Keratinocyte (primary cell): Measurements from ENCODE around the gene SMIM27. TPM values are rescaled to one million over a fixed set of nuclear protein-coding genes. Genes with fewer than 3 reads are reported as not detected.
A peak's percentile ranks its signal among the peaks of the same experiment; 100 is the strongest.

ENCODE experiments used
- DNase-seq: peaks from one replicate; pipeline ENCODE4 v3.0.0-alpha.2; 2011; ENCODE audit warnings: low read depth, missing footprints, low spot score
- FAIRE-seq: peaks from 2 replicates; lab custom pipeline; 2011; peaks lifted over from hg19 to GRCh38; lab: Jason Lieb, UNC
- H2AFZ ChIP-seq: 2 replicates; pipeline ENCODE4 v1.6.0; 2012; ENCODE audit warnings: low read length, control low read depth, inconsistent platforms; ENCODE audit not compliant: control insufficient read depth
- H3K27ac ChIP-seq: 2 replicates; pipeline ENCODE4 v1.5.1; 2011; ENCODE audit warnings: low read length; ENCODE audit not compliant: control insufficient read depth, insufficient read depth
- H3K27me3 ChIP-seq: 3 replicates; pipeline ENCODE4 v1.6.0; 2011; ENCODE audit warnings: low read length; ENCODE audit not compliant: control insufficient read depth, insufficient read depth; ENCODE audit errors: extremely low read depth
- H3K36me3 ChIP-seq, 2 experiments: 2 replicates in 1 of 2; 3 replicates in 1 of 2; pipeline ENCODE4 v1.5.1; 2011; ENCODE audit warnings: low read length in 2 of 2, mild to moderate bottlenecking in 1 of 2; ENCODE audit not compliant: control insufficient read depth in 2 of 2, insufficient read depth in 2 of 2; ENCODE audit errors: extremely low read depth in 1 of 2
- H3K4me1 ChIP-seq: 3 replicates; pipeline ENCODE4 v1.5.1; 2011; ENCODE audit warnings: low read length; ENCODE audit not compliant: control insufficient read depth, insufficient read depth; ENCODE audit errors: extremely low read depth
- H3K4me2 ChIP-seq: 3 replicates; pipeline ENCODE4 v1.6.0; 2011; ENCODE audit warnings: low read depth, low read length; ENCODE audit not compliant: control insufficient read depth, insufficient read depth; ENCODE audit errors: extremely low read depth
- H3K4me3 ChIP-seq, 3 experiments: fragments of 200-600 bp in 1 of 3; sonication (generic) in 1 of 3; 2 replicates in 2 of 3; 3 replicates in 1 of 3; pipeline ENCODE4 v1.5.1; 2011 to 2016; ENCODE audit warnings: low read length in 3 of 3, mild to moderate bottlenecking in 3 of 3, control low read depth in 2 of 3, inconsistent platforms in 1 of 3, low read depth in 1 of 3, mixed read lengths in 1 of 3, mixed run types in 1 of 3, moderate library complexity in 1 of 3; ENCODE audit not compliant: control insufficient read depth in 2 of 3, insufficient read depth in 2 of 3; ENCODE audit errors: extremely low read depth in 1 of 3
- H3K79me2 ChIP-seq: 2 replicates; pipeline ENCODE4 v1.6.0; 2012; ENCODE audit warnings: low read length; ENCODE audit not compliant: control insufficient read depth, insufficient read depth
- H3K9ac ChIP-seq: 3 replicates; pipeline ENCODE4 v1.6.0; 2011; ENCODE audit warnings: low read length; ENCODE audit not compliant: control insufficient read depth, insufficient read depth; ENCODE audit errors: extremely low read depth
- H3K9me1 ChIP-seq: 3 replicates; pipeline ENCODE4 v1.6.0; 2011; ENCODE audit warnings: low read length; ENCODE audit not compliant: control insufficient read depth, insufficient read depth; ENCODE audit errors: extremely low read depth
- H3K9me3 ChIP-seq: 2 replicates; pipeline ENCODE4 v1.5.1; 2012; ENCODE audit warnings: low read depth, low read length; ENCODE audit not compliant: control insufficient read depth
- H4K20me1 ChIP-seq: 3 replicates; pipeline ENCODE4 v1.6.0; 2011; ENCODE audit warnings: low read length; ENCODE audit not compliant: control insufficient read depth, insufficient read depth; ENCODE audit errors: extremely low read depth
- CTCF ChIP-seq, 3 experiments: IDR thresholded peaks in 1 of 3; conservative IDR thresholded peaks in 1 of 3; optimal IDR thresholded peaks in 1 of 3; 2 replicates in 2 of 3; 3 replicates in 1 of 3; pipeline versions ENCODE3 to v1.5.1; 2011; ENCODE audit warnings: low read length in 3 of 3, mild to moderate bottlenecking in 3 of 3, moderate library complexity in 2 of 3, control low read depth in 1 of 3, inconsistent platforms in 1 of 3; ENCODE audit not compliant: insufficient read depth in 2 of 3; ENCODE audit errors: extremely low read depth in 1 of 3
- EZH2 ChIP-seq: IDR thresholded peaks from one replicate; pipeline ENCODE4 v1.6.1; 2012; ENCODE audit warnings: inconsistent platforms, mild to moderate bottlenecking, low read length, moderate library complexity
- dilution Hi-C: fragments of 300-500 bp; cut with MboI; formaldehyde crosslinking; loops from one replicate; pipeline ENCODE4 v1.7.0; 2020; ENCODE audit warnings: low sequenced_read_pairs; ENCODE audit not compliant: extremely low pct_ligation_motif_present
- polyA plus RNA-seq, 5 experiments: library from polyadenylated mRNA; depleted of rRNA in 3 of 5; stranded (reverse) in 3 of 5; stranded (forward) in 1 of 5; unstranded in 1 of 5; fragments of >200 nt; gene quantifications; 1 replicate in 1 of 5; 2 replicates in 3 of 5; 3 replicates in 1 of 5; pipeline versions ENCODE4 v1.2.1 to v1.2.3, GENCODE V29; 2011 to 2012; ENCODE audit warnings: missing spikeins in 2 of 5, low read depth in 1 of 5, low replicate concordance in 1 of 5

The SMIM27 gene
- polyA plus RNA-seq, 1 donor (not counting 4 experiments of a cell fraction or from before 2014, with no cell fraction given) = 13.0 TPM

DNA sequence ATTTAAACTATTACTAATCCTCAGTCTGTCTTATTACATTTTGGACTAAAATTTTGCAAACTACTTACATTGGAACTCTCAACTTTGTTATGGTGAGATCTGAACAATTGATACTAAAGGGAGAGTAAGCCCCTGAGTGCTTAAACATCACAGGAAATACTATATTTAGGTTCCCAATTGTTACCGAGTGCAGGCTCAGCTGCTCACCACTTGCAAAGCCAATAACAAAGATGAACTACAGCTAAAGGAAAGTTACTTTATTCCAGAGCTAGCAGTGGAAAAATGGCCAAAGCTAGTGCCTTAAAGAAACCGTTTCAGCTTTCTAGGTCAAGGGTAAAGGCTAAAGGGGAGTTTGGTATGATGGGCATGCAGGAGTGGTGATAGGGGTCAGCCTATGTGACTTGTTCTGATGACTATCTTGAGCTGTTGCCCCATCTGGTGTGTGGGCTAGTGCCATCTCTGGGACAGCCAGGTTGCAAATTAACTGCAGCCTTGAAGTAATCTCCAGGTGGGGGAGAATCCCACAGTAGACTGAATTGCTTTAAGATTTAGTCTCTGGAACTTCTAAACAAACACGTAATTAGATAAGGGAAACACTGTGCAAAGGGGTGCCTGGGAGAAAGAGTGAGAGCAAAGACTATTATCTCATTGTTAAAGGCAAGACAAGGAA is 28.6 kb downstream of the SMIM27 start:
- no peak overlapping the region for H3K4me3 ChIP-seq
- no peak overlapping the region for H3K27ac ChIP-seq
- peaks cover 3% of the 10 kb centered on the region for H3K27me3 ChIP-seq
- no peaks in the 10 kb centered on the region for H3K4me1 ChIP-seq
- H3K9ac ChIP-seq = no peak overlapping the region
- TF ChIP-seq EZH2 = no peak
- TF ChIP-seq CTCF (optimal IDR thresholded peaks at IDR 0.05 in 1 of 3, IDR thresholded peaks at IDR 0.05 in 1 of 3, conservative IDR thresholded peaks at IDR 0.05 in 1 of 3; ENCODE audit: extremely low read depth in 1 of 3, insufficient read depth in 2 of 3, low read length in 3 of 3) = no peak
- FAIRE-seq (no peak), DNase-seq (no peak)
- H3K9me3 ChIP-seq = no peaks in the 10 kb centered on the region
- no peaks in the 10 kb centered on the region for H3K79me2 ChIP-seq
- dilution Hi-C loops = no loop called here
- no peak overlapping the region for H3K4me2 ChIP-seq
- H2AFZ ChIP-seq = no peak overlapping the region
- no peaks in the 10 kb centered on the region for H3K9me1 ChIP-seq
- H4K20me1 ChIP-seq = no peaks in the 10 kb centered on the region
- H3K36me3 ChIP-seq = no peaks in the 10 kb centered on the region

DNA sequence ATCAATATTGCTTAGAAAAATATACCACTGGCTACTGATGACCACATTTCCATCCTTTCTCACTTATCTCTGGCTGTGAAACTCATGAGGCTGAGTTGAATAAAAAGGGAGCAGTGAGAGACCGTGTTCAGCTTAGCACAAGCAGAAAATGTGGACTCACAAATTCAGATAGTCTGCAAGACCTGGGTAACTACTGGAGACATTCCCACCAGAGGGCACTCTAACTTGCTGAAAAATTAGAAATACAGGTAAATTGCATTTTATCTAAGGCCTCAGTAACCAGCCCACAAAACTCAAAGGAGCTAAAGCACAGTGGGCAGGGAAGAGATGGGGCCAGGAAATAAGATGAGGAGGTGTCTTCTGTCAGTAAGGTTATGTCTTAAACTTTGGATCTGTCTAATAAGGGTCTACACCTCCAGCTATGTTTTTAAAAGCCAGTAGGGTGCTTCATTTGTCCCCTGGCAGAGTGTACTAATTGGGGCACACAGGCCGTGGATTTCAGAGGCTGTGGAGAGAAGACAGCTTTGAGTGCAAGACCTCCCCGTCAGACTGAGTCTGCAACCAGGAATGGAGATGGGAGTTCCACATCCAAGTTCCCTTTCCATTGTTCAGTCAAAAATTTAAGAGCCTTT is 29.5 kb downstream of the SMIM27 start:
- Histone ChIP-seq H3K9me3 (no peaks in the 10 kb centered on the region), H3K27me3 (peaks cover 3% of the 10 kb centered on the region), H3K36me3 (no peaks in the 10 kb centered on the region), H3K9ac (no peak overlapping the region), H3K4me2 (no peak overlapping the region), H3K79me2 (no peaks in the 10 kb centered on the region), H4K20me1 (no peaks in the 10 kb centered on the region), H3K9me1 (no peaks in the 10 kb centered on the region), H2AFZ (no peak overlapping the region), H3K4me3 (no peak overlapping the region), H3K4me1 (no peaks in the 10 kb centered on the region), H3K27ac (no peak overlapping the region)
- FAIRE-seq = peak; percentile 81
- DNase-seq = no peak
- TF ChIP-seq CTCF (optimal IDR thresholded peaks at IDR 0.05 in 1 of 3, IDR thresholded peaks at IDR 0.05 in 1 of 3, conservative IDR thresholded peaks at IDR 0.05 in 1 of 3; ENCODE audit: extremely low read depth in 1 of 3, insufficient read depth in 2 of 3, low read length in 3 of 3) = peak; percentile 54 to 64 (median 63)
- no peak for TF ChIP-seq EZH2
- dilution Hi-C loops = no loop called here
